Nucleus accumbens (tissue), 56 donors: Measurements from ENCODE around the gene C1orf198.
A peak's percentile ranks its signal among the peaks of the same experiment; 100 is the strongest.

Experiments used
- DNase-seq, 56 donors: peaks; one replicate each; lab custom pipeline; 2025; lab: John Stamatoyannopoulos, UW

The C1orf198 gene, protein sequence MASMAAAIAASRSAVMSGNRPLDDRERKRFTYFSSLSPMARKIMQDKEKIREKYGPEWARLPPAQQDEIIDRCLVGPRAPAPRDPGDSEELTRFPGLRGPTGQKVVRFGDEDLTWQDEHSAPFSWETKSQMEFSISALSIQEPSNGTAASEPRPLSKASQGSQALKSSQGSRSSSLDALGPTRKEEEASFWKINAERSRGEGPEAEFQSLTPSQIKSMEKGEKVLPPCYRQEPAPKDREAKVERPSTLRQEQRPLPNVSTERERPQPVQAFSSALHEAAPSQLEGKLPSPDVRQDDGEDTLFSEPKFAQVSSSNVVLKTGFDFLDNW

DNA sequence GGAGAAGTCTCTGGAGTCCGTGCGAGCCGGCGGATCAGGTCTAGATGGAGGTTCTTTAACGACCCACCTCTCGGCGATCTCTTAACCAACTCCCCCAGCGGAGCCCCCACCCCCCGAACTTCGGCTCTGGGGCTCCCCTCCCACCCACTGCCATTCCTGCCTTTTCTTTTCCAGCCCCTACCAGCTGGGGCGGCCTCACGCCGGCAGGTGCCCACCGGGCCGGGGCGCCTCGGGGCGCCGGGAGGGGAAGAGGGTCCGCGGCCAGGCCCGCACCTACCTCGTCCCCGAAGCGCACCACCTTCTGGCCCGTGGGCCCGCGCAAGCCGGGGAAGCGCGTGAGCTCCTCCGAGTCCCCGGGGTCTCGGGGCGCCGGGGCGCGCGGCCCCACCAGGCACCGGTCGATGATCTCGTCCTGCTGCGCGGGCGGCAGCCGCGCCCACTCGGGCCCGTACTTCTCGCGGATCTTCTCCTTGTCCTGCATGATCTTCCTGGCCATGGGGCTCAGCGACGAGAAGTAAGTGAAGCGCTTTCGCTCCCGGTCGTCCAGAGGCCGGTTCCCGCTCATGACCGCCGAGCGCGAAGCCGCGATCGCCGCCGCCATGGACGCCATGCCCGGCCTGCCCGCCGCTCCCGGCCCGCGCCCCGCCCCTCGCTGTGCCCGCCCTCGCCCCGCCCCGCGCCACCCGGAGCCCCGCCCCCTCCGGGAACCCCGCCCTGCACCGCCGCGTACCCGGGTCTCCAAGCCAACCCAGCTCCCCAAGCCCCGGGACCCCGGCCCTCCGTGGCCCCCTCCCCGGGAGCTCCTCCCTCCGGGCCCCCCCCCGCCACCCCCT, at the start of gene C1orf198:
Gene C1orf198, minus strand, starts transcription at position 619 of the 833 bp plus-strand sequence. Its CDS starts 9 bp downstream, at position 610.
- peak in 53 of 56 donors; percentile 29 to 91 (median 77) for DNase-seq

DNA sequence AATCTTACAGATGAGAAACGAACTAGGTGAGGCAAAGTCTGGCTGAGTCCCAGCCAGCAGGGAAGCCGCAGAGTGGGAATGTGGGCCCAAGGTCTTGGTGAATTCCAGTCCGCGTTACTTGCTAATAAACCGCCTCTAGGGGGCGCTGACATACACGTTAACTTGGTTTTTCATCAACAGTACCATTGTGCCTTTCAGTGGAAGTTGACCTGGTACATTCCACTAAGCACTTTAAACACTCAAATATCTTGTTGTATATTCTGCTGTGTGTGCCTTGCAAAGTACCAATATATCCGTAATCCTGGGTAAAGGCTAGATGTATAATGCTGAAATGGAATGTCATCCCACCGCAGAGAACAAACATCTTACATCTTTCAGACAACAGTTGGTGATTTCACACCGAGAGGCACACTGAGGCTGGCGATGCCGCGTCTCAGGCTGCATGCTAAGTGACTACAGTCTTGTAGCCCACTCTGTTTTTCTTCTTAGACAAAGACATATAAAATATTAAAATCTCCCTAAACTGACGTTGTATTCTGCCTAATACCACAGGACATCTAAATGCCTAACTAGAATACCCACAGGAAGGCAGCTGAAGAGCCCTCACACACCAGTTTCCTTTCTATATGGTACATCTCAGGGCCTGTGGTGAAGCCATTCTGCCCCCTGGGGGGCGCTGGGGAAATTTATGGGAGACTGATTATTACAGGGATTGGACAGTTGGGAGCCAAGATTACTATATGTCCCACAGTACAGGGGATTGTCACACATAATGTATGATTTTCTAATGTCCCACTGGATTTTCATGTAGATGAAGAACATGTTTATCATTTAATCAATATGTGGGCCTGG, 49.2 kb upstream of the C1orf198 start:
- peak in 47 of 56 donors; percentile 17 to 83 (median 45) for DNase-seq

DNA sequence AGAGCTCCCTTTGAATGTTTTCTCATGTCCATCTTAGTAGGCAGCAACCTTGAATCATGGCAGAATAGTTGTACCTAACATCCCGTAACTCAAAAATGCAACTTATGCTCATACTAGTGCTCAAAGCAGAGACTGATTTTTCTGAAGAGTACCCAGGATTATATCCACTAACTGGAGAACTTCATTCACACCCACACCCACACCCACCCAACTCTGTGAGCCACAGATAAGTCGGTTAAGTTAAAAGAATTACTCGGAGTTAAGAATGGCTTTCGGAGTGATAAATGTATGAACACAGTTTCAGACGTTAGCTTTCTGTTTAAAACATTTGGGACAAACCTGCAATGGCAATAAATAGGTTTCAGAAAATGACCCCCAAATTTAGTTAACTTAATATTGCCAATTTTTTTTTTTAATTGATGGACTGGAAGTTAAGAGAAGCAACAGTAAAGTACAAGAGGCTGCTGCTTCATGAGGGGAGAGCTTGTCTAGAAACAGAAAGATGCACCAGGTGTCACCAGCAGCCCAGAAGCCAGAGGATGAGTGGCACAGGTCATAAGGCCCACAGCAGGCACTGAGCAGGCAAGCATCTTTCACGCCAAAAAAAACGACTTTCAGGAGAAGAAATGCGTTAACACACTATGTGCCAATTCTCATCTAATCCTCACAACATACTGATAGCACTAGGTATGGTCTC, 48.4 kb upstream of the C1orf198 start:
- peak in 1 of 56 donors; percentile 11 for DNase-seq

DNA sequence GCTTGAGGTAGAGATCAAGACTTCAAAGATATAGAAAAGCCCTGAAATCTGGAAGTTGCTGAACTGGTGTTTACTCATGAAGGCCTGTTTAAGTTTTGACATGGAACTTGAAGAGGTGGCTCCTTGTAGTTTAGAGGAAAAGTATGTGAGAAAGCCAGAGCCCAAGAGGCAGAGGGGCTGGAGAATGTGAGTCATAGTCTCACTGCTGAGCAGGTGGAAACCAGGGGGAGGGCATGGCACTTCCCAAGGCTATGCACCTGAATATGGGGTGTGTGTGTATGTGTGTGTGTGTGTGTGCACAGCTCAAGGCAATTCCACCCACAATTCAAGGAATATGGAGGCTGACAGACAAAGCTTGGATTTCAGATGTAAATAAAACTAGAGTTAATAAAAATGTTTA, 46.8 kb upstream of the C1orf198 start:
- no peak for DNase-seq

DNA sequence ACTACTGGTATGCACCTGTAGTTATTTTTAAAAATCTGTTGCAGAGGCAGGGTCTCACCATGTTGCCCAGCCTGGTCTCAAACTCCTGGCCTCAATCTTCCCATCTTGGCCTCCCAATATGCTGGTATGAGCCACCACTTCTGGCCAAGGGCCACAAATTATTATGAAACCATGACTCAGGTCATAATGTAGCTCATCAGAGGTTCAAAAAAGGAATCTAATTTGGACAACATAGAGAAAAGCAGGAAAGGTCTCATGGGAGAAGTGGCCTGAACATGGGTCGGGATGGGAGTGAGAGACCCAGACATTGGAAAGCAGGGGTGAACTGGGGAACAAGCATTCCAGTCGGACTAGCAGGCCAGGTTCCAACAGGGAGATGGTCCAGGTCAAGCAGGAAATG, 45.2 kb upstream of the C1orf198 start:
- DNase-seq: no peak

DNA sequence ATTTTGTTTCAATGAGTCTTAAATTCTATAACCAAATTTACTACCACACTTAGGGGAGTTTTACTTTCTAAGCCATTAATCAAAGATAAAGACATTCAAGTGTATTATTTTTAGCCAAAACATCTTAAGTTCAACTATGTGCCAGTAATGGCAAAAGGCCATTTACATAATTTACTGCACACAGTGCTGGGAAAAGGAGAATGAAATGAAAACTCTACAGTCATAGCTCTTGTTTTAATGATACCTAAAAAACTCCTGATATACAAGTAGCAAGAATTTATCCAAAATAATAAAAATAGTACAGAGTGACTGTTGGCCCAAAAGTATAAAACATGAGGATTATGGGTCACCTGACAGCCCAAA, 42.4 kb upstream of the C1orf198 start:
- no peak for DNase-seq

DNA sequence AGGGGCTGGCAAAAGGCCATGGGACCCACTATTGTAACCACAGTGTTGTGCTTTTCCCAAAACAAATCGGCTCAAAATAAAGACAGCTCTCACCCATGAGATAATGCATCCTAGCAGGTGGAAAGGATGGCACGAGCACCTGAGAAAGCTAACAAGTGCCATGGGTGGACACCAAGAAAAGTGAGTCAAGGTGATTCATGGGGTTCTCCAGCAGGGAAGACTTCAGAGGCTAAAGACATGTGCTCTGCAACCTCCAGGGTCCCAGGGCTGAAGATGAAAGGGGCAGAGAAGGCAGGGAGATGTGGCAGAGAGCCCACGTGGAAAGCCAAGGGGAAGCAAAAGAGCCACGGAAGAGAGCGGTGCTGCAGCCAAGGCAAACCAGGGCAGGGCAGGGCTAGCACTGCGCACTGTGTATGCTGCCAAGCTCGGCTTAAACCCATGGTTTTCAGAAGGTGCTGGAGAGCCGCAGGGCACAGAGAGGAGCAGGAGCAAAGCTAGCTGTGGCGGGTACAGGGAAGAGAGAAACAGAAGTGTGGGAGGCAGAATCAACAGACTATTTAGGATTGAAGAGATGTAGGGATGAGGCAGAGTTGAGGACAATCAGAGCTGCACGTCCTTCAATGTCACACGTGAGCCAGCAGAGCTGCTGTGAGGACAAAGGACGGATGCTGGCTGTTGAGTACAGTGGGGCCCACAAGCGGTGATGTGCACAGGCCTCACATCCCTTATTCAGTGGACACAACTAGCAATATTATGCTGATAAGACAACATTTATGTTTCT, 41.8 kb upstream of the C1orf198 start:
- DNase-seq: peak in 50 of 56 donors; percentile 9 to 87 (median 58)

DNA sequence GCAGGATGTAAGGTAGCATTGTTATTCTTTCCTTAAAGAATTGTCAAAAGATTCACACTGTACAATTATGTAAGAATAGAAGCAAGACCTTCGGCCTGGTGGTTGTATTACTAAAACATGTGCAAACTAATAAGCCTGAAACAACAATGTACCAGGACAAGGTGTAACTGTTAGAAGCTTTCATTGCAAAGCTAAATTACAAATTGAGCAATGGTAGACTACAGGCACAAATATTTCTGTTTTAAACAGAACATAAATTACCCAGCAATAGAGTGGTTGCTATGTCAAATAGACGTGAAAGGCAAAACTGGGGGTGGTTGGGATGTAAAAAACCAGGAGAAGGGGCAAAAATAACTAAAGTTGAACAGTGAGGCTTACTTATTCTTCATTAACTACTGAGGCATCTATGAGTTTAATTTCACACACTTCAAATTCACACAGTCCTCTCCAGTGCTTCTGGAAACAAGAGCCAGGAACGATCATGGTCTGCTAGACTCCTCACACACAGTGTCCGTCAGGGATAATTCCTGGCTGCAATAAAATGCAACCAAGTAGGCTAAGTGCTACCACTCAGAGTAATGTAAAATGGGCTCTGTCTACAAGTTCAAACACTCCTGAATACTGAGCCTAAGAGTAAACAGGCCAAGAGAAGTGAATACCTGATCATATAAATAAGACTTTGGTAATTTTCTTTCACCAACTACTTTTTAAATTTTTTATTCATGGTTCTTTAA, 39.3 kb upstream of the C1orf198 start:
- DNase-seq: no peak

DNA sequence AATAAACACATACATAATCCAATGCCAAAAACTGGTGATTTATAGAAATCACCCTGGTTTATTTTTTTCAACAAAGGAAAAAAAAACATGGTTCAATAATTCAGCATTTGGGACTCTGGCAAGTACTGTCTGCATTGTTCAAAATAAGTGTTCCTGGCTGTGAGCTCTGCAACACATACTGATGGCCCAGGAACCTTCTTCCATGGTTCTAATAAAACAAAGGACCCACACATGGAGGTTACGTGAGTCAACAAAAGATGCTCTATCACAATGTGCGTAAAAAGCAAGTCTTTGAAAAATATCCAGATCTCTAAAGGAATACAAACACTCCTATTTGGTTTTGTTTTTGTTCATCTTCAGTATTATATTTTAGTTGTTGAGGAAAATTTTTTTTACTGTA, 37.9 kb upstream of the C1orf198 start:
- DNase-seq: no peak

DNA sequence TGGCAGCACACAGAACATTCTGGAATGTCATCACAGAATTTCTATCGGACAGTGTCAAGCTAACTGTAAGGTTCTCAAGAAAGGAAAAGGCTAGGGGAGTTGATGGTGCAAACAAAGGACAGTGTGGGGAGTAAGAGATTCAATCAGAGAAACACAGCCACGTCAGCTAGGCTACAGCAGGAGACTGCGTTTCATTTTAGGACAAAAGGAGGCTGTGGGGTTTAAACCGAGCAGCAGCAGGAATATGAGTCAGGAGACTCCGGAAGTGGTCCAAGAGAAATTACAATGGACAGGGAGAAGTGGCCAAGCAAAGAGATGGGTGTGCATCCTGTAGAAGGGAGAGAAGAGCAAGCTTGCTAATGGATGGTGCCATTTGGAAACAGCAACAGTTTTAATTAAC, 37.4 kb upstream of the C1orf198 start:
- peak in 14 of 56 donors; percentile 5 to 68 (median 14) for DNase-seq

DNA sequence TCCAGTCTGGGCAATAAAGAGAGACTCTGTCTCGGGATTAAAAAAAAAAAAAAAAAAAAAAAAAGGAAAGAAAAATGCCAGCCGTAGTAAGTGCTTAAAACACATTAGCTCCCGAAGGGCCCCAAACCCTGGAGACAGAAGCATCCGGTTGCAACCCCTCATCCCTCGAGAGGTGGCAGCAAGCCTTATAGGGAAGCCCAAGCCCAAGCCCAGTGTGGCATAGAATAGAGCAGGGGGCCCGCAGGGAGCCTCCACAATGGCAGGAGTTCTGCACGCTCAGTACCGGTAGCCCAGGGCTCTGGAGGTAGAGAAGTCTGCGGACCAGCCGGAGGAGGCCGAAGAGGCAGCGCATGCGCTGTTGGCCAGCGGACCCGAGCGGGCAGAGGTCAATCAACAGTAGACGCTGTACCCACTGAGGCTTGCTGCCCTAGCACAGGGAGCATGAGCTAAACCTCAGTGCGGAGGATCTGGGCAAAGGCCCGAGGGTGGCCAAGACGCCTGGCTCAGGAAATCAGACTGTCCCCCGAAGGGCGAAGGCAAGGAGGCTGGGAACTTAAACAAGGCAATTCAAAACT, 34.1 kb upstream of the C1orf198 start:
- DNase-seq: no peak

DNA sequence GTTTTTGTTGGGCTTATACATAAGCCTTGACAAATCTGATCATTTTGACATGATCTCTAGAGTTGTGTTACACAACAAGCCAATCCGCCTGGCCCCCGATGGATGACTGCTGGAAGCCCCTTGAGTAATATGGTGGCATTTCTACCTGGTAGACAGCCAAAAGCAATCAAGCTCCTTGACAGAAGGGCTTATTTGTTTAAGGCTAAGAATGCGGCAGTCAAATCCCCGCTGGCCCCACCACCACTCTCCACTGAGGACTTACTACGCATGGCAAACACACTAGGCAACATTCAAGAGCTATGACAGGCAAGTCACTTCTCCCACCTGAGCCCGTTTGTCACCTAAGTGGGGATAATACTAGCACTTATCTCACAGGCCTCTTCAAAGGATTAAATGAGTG, 33.4 kb upstream of the C1orf198 start:
- DNase-seq: no peak

DNA sequence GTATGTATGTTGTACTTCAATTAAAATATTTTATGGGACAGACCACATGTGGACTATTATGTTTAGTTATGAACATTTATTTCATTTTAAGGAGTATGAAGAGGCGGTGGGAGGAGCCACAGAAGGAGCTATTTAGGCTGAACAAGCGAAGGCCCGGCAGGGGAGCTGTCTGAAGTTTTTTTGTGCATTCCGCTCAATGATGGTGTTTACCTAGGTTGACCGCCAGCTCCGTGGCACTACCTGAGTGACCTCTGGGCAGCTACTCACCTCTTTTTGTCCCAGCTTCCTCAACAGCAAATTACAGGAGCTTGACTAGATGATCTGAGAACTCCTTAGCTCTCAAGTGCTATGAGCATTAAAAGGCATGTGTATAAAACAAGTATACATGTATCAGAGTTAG, 32.7 kb upstream of the C1orf198 start:
- no peak for DNase-seq

DNA sequence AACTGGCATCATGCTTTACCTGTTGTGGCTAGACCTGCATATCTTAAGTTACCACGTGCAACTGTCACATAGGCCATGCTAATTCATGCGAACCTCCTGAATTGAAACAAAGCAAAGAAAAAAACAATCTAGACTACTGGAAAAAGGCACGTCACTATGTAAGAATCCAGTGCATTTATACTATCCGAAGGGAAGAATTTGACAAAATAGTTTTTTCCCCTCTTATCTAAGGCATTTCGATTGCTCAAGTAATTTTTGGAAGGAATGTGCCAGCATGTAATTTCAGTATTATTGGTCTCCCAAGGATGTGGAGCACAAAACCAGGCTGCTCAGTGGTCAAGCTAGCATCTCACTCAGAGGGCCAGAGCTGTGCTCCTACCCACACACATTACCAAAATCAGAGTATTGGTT, 31.5 kb upstream of the C1orf198 start:
- DNase-seq: no peak

DNA sequence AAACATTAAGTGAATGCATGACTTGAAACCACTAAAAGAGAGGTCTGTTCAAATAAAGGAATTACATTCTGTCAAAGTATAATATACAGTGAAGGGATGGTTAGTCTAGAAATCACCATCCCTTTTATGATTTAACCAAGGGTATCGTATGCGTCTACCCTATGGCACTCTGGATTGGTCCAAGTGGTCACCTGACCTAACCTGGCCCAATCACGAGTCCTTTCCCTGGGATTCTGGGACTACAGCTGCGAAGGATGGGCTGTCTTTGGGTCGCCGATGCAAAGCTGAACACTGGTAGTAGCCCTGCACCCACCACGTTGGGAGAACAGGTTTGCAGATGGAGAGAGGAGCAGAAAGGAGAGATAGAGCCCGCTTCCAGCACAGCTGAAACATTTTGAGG, 30.4 kb upstream of the C1orf198 start:
- DNase-seq: no peak

DNA sequence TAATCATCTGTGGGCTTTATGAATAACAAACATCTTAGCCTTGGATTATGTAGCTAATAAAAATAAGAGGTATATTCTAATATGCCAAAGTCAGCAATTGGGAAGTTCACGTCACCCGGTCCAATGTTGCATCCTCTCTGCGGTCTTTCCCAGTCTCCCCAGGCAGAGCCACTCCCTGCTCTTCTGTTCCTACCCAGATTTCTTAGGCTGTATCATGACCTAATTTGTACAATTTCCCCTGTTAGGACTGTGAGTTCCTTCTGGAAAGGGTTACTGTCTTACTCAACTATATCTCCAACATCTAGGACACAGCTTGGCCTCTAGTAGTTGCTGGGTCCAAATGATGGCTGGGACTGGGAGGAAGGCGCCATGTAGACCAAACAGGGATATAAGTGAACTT, 29.8 kb upstream of the C1orf198 start:
- DNase-seq: no peak

DNA sequence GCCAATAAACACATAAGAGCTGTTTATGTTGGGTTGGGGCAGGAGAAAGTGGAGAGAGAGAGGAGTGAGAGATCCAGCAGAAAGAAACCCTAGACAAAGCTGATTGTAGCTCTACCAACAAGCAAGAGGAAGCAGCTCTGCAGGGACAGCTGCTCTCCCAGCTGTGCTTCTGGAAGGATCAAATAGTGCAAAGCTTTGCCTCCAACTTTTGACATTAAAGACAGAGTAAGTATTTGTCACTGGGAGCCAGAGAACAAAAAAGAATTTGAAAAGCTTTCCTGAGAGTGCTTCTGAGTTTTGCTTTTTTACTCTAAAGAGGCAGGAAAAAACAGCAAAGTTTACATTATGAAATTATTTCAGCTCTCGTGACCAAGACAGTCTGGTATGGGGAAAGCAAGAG, 28.5 kb upstream of the C1orf198 start:
- peak in 4 of 56 donors; percentile 14 to 20 (median 18) for DNase-seq

DNA sequence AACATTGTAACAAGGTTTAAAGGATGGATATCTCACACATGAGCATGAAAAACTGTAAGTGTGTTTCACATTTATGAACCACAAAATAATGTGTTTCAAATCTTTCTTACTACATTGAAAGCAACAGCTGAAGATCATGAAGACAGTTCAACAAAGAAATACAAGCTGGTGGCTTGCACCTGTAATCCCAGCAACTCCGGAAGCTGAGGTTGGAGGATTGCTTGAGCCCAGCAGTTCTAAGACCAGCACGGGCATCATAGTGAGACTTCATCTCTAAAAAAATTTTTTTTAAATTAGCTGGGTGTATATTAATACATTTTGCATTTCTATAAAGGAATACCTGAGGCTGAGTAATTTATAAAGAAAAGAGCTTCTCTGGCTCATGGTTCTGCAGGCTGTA, 27.1 kb upstream of the C1orf198 start:
- no peak for DNase-seq
